H9 (cell line): ENCODE data around the gene PTPRN2. TPM values are rescaled to one million over a fixed set of nuclear protein-coding genes. Genes with fewer than 3 reads are reported as not detected.

Experiments used
- DNase-seq: peaks from one replicate; pipeline ENCODE4 v3.0.0-alpha.2; 2017
- H2AFZ ChIP-seq: one replicate; pipeline ENCODE4 v1.6.1; 2013; ENCODE audit warnings: mild to moderate bottlenecking, low read length, control low read depth, moderate library complexity
- H2AK5ac ChIP-seq: 2 replicates; pipeline ENCODE4 v1.6.1; 2013; ENCODE audit warnings: low read length, control low read depth, mixed read lengths; ENCODE audit not compliant: insufficient read length
- H2BK120ac ChIP-seq: one replicate; pipeline ENCODE4 v1.6.1; 2013; ENCODE audit warnings: low read depth, mild to moderate bottlenecking, low read length, control low read depth, inconsistent platforms; ENCODE audit not compliant: poor library complexity, severe bottlenecking
- H2BK12ac ChIP-seq: 2 replicates; pipeline ENCODE4 v1.6.1; 2013; ENCODE audit warnings: low read length, control low read depth, mixed read lengths, low read depth; ENCODE audit not compliant: insufficient read length
- H2BK15ac ChIP-seq: 2 replicates; pipeline ENCODE4 v1.6.1; 2013; ENCODE audit warnings: low read depth, low read length, control low read depth
- H2BK20ac ChIP-seq: one replicate; pipeline ENCODE4 v1.6.1; 2013; ENCODE audit warnings: low read depth, mild to moderate bottlenecking, low read length, control low read depth, inconsistent platforms; ENCODE audit not compliant: poor library complexity, severe bottlenecking
- H2BK5ac ChIP-seq: 2 replicates; pipeline ENCODE4 v1.6.1; 2013; ENCODE audit warnings: low read length, control low read depth, mixed read lengths; ENCODE audit not compliant: insufficient read length
- H3K14ac ChIP-seq: 2 replicates; pipeline ENCODE4 v1.6.1; 2013; ENCODE audit warnings: low read length, control low read depth; ENCODE audit not compliant: insufficient read depth
- H3K18ac ChIP-seq: 2 replicates; pipeline ENCODE4 v1.6.1; 2013; ENCODE audit warnings: low read depth, mild to moderate bottlenecking, mixed read lengths, low read length, control low read depth; ENCODE audit not compliant: insufficient read length
- H3K23ac ChIP-seq: 2 replicates; pipeline ENCODE4 v1.6.1; 2013; ENCODE audit warnings: low read length, control low read depth, mixed read lengths, low read depth; ENCODE audit not compliant: insufficient read length
- H3K23me2 ChIP-seq: 2 replicates; pipeline ENCODE4 v1.6.1; 2013; ENCODE audit warnings: low read depth, mild to moderate bottlenecking, mixed read lengths, low read length, control low read depth; ENCODE audit not compliant: insufficient read length, poor library complexity, severe bottlenecking
- H3K27ac ChIP-seq: 2 replicates; pipeline ENCODE4 v1.5.1; 2013; ENCODE audit warnings: low read length, control low read depth, mixed read lengths, low read depth; ENCODE audit not compliant: insufficient read length
- H3K27me3 ChIP-seq: 2 replicates; pipeline ENCODE4 v1.6.1; 2013; ENCODE audit warnings: low read length, control low read depth, inconsistent platforms; ENCODE audit not compliant: insufficient read depth
- H3K4ac ChIP-seq: 2 replicates; pipeline ENCODE4 v1.6.1; 2013; ENCODE audit warnings: low read depth, mild to moderate bottlenecking, control low read depth, inconsistent platforms, low read length, moderate library complexity
- H3K4me1 ChIP-seq: 2 replicates; pipeline ENCODE4 v1.6.1; 2013; ENCODE audit warnings: low read length, control low read depth, inconsistent platforms; ENCODE audit not compliant: insufficient read depth
- H3K4me2 ChIP-seq: 2 replicates; pipeline ENCODE4 v1.6.1; 2013; ENCODE audit warnings: low read length, control low read depth, mixed read lengths; ENCODE audit not compliant: insufficient read length, insufficient read depth
- H3K56ac ChIP-seq: 2 replicates; pipeline ENCODE4 v1.6.1; 2013; ENCODE audit warnings: low read depth, mild to moderate bottlenecking, mixed read lengths, low read length, control low read depth; ENCODE audit not compliant: insufficient read length
- H3K79me1 ChIP-seq: 2 replicates; pipeline ENCODE4 v1.6.1; 2013; ENCODE audit warnings: low read depth, mild to moderate bottlenecking, moderate library complexity, low read length, control low read depth, inconsistent platforms; ENCODE audit not compliant: insufficient read depth, poor library complexity, severe bottlenecking
- H3K79me2 ChIP-seq: 2 replicates; pipeline ENCODE4 v1.6.1; 2013; ENCODE audit warnings: low read length, control low read depth, inconsistent platforms; ENCODE audit not compliant: insufficient read depth
- H3K9ac ChIP-seq: 2 replicates; pipeline ENCODE4 v1.6.1; 2013; ENCODE audit warnings: low read length, control low read depth, mixed read lengths; ENCODE audit not compliant: insufficient read length; ENCODE audit errors: extremely low read depth
- H3K9me3 ChIP-seq: one replicate; pipeline ENCODE4 v1.6.1; 2013; ENCODE audit warnings: low read depth, low read length, inconsistent platforms; ENCODE audit not compliant: control insufficient read depth
- H3T11ph ChIP-seq: one replicate; pipeline ENCODE4 v1.6.1; 2013; ENCODE audit warnings: mild to moderate bottlenecking, low read length, control low read depth, inconsistent platforms
- H4K20me1 ChIP-seq: one replicate; pipeline ENCODE4 v1.6.1; 2013; ENCODE audit not compliant: control insufficient read depth, insufficient read length, insufficient read depth
- H4K5ac ChIP-seq: 2 replicates; pipeline ENCODE4 v1.6.1; 2013; ENCODE audit warnings: low read depth, mild to moderate bottlenecking, mixed read lengths, low read length, control low read depth; ENCODE audit not compliant: insufficient read length
- H4K8ac ChIP-seq: replicated peaks from 2 replicates; pipeline ENCODE4 v1.6.1; 2013; ENCODE audit warnings: low read length, control low read depth, mixed read lengths, low read depth; ENCODE audit not compliant: insufficient read length
- H4K91ac ChIP-seq: 2 replicates; pipeline ENCODE4 v1.6.1; 2013; ENCODE audit warnings: low read depth, mild to moderate bottlenecking, moderate library complexity, mixed read lengths, low read length, control low read depth; ENCODE audit not compliant: insufficient read length
- H3K27ac Mint-ChIP-seq, 3 experiments: 2 replicates in 2 of 3; 3 replicates in 1 of 3; pipeline ENCODE4 v1.8.0; 2020 to 2021; ENCODE audit warnings: mixed read lengths in 3 of 3, mild to moderate bottlenecking in 1 of 3, moderate library complexity in 1 of 3
- H3K27me3 Mint-ChIP-seq: 2 replicates; pipeline ENCODE4 v1.8.0; 2021; ENCODE audit warnings: low read depth, mild to moderate bottlenecking, moderate library complexity, mixed read lengths
- H3K36me3 Mint-ChIP-seq, 3 experiments: 2 replicates in 2 of 3; 3 replicates in 1 of 3; pipeline ENCODE4 v1.8.0; 2020 to 2021; ENCODE audit warnings: low read depth in 3 of 3, mixed read lengths in 3 of 3; ENCODE audit not compliant: insufficient read depth in 1 of 3
- H3K4me1 Mint-ChIP-seq, 2 experiments: 2 replicates each; pipeline ENCODE4 v1.8.0; 2020; ENCODE audit warnings: mixed read lengths in 2 of 2
- H3K4me3 Mint-ChIP-seq, 2 experiments: 2 replicates in 1 of 2; 3 replicates in 1 of 2; pipeline ENCODE4 v1.8.0; 2020 to 2021; ENCODE audit warnings: mild to moderate bottlenecking in 2 of 2, mixed read lengths in 2 of 2, moderate library complexity in 1 of 2
- H3K9me3 Mint-ChIP-seq, 2 experiments: 2 replicates in 1 of 2; 3 replicates in 1 of 2; pipeline ENCODE4 v1.8.0; 2020; ENCODE audit warnings: mild to moderate bottlenecking in 2 of 2, mixed read lengths in 2 of 2, moderate library complexity in 1 of 2
- CTCF ChIP-seq: fragments of 200-600 bp; sonication (generic); conservative IDR thresholded peaks from 3 replicates; pipeline ENCODE4 v1.8.0; 2021; ENCODE audit warnings: antibody characterized with exemption, mild to moderate bottlenecking
- WGBS: extraction: QIAGEN DNeasy Blood & Tissue Kit; methylation state at CpG from one replicate; pipeline ENCODE4 v1.1.7; 2013; ENCODE audit warnings: missing lambda C conversion rate, low lambda C conversion rate, mixed read lengths; ENCODE audit not compliant: insufficient read length; ENCODE audit errors: extremely low coverage; 5-methylcytosine and 5-hydroxymethylcytosine counted together
- total RNA-seq: library from RNA; stranded (reverse); gene quantifications from 2 replicates; pipeline ENCODE4 v1.2.1, GENCODE V29; 2021

PTPRN2 gene
- total RNA-seq, 1 experiment from 2014 or later: 5.2 TPM

DNA sequence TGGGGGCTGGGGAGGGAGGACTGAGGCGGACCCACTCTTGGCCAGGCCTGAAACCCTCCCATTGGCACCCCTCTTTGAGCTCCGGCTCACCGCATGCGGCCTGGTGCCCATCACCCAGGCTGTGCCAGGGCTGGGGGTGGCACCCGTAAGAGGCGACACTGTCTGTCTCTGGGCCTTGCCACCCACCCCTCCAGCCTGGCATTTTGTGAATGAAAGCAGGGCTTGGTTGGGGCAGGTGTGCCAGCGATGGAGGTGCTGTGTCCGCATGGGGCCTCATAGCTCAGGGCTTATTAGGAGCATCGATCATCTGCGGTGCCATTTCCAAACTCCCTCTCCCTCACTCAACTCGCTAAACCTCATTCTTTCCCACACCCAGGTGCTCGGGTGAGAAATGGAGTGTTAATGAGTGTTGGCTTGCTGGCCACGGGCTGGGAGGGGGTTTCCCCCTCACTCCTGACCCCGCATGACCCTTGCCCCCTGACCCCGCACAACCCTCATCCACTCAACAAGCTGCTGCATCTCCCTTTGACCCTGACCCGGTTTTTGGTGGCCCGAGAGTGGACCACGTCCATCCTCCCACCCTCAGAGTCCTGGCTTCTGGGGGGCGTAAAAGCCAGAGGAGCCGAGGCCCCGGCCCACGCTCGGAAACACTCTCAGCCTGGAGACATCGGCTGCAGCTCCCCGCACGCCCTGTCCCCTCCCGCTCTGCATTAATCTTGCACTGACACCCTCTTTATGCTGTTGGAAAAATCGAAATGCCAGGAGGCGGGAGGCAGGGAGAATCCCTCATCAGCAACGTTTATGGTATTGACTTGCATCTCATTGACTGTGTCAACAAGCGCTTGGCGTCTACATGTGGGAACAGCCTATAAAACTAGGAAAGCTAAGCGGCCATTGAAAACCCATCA lies 1089.6 kb downstream of the PTPRN2 start:
- H3K4me1 ChIP-seq: no peaks in the 10 kb centered on the region
- H3K79me1 ChIP-seq: no peaks in the 10 kb centered on the region
- H2BK15ac ChIP-seq: no peak overlapping the region
- no peak overlapping the region for H3K4me3 Mint-ChIP-seq
- H4K20me1 ChIP-seq: peaks cover 2% of the 10 kb centered on the region
- H2BK5ac ChIP-seq: no peak overlapping the region
- H3K27ac ChIP-seq: no peak overlapping the region
- no peak overlapping the region; the same call in 1 of the 2 replicates for H3K14ac ChIP-seq
- H2AFZ ChIP-seq: no peak overlapping the region
- no peak overlapping the region for H2BK12ac ChIP-seq
- TF ChIP-seq CTCF: no peak
- no peak overlapping the region for H2BK120ac ChIP-seq
- WGBS: no CpG with 5 or more reads among the region's 33 CpGs
- peak; percentile 15 for DNase-seq
- no peaks in the 10 kb centered on the region for H3K9me3 Mint-ChIP-seq
- H3K27me3 ChIP-seq: peaks cover 13% of the 10 kb centered on the region; the same call in 1 of the 2 replicates
- H4K91ac ChIP-seq: no peak overlapping the region
- H3K36me3 Mint-ChIP-seq: 0 out of 7 replicates have a peak, but pooled peaks cover 0 to 1% (median 0%) of the 10 kb centered on the region in 3 experiments
- H3K9me3 ChIP-seq: no peaks in the 10 kb centered on the region
- H3K23me2 ChIP-seq: no peaks in the 10 kb centered on the region
- peaks cover 0 to 6% of the 10 kb centered on the region in 2 experiments; a peak in 2 of 4 replicates for H3K4me1 Mint-ChIP-seq
- no peak overlapping the region for H2AK5ac ChIP-seq
- H4K8ac ChIP-seq: no peak overlapping the region
- peak overlapping the region in 1 of 3 experiments; percentile 15; a peak in 1 of 7 replicates for H3K27ac Mint-ChIP-seq
- H3K27me3 Mint-ChIP-seq: peaks cover 94% of the 10 kb centered on the region
- H3K18ac ChIP-seq: no peak overlapping the region
- H4K5ac ChIP-seq: no peak overlapping the region
- no peaks in the 10 kb centered on the region for H3K79me2 ChIP-seq
- H3K9ac ChIP-seq: no peak overlapping the region
- no peak overlapping the region for H3K23ac ChIP-seq
- no peak overlapping the region for H3K56ac ChIP-seq
- no peak overlapping the region for H3K4me2 ChIP-seq
- H3T11ph ChIP-seq: no peak overlapping the region
- H3K4ac ChIP-seq: no peak overlapping the region
- no peak overlapping the region for H2BK20ac ChIP-seq
